ENCODE data around the gene HSPG2. TPM values are rescaled to one million over a fixed set of nuclear protein-coding genes. Genes with fewer than 3 reads are reported as not detected.

Gene HSPG2
- total and polyA plus RNA-seq, 12 donors = 38.7 to 558 (median 273) TPM

- peak overlapping the region; percentile 1 to 97 (median 84) for H3K27ac ChIP-seq
- peak in 2 of 7 donors; percentile 35 to 59 for DNase-seq
- H3K9me3 ChIP-seq (replicated peaks in 1 of 3) = no peaks in the 10 kb centered on the region
- H3K27me3 ChIP-seq = no peaks in the 10 kb centered on the region
- intact Hi-C loops (cut with DNase I) = no loop called here
- no peaks in the 10 kb centered on the region for H3K36me3 ChIP-seq (replicated peaks in 1 of 2)
- no peak for TF ChIP-seq POLR2A (IDR thresholded peaks at IDR 0.05)
- no peak for TF ChIP-seq CTCF (IDR thresholded peaks at IDR 0.05)
- peaks cover 62 to 92% of the 10 kb centered on the region in 2 donors for H3K4me1 ChIP-seq (replicated peaks in 1 of 2)
- no peak overlapping the region for H3K4me3 ChIP-seq
- WGBS, 4 donors = 29 to 60% (median 53%) methylated on average over 9 to 12 of the region's 12 CpGs
Observed at GRCh38 chr1:21927533-21928237, 9.4 kb downstream of the HSPG2 start.

- Histone ChIP-seq H3K4me3 (no peak overlapping the region), H3K27ac (peak overlapping the region; percentile 1 to 97 (median 84)), H3K4me1 (replicated peaks in 1 of 2) (peaks cover 54 to 90% of the 10 kb centered on the region in 2 donors), H3K36me3 (replicated peaks in 1 of 2) (no peaks in the 10 kb centered on the region), H3K27me3 (no peaks in the 10 kb centered on the region), H3K9me3 (replicated peaks in 1 of 3) (no peaks in the 10 kb centered on the region)
- DNase-seq = peak in 2 of 7 donors; percentile 40 to 64
- WGBS, 4 donors = 26 to 42% (median 31%) methylated on average over 6 to 11 of the region's 11 CpGs
- TF ChIP-seq CTCF (IDR thresholded peaks at IDR 0.05) = no peak
- TF ChIP-seq POLR2A (IDR thresholded peaks at IDR 0.05) = no peak
- intact Hi-C loops (cut with DNase I) = no loop called here
Observed at GRCh38 chr1:21926814-21927532, 10.1 kb downstream of the HSPG2 start.

DNA sequence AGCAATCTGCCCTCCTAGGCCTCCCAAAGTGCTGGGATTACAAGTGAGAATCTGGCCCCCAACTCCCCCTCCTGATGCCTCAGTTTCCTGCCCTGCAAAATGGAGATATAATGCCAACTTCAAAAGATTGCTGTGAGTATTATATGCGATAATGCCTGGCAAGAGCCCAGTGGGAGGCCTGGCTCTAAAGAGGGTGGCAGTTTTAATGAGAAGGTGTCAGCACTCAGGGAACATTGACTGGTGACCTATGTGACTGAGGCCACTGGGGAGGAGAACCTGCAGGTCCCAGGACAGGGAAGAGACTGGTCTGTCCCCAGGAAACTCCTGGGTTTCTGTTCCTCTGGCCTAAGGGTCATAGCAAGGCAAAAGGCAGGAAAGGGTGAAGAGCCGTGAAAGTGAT, 11.0 kb downstream of the HSPG2 start:
- intact Hi-C loops (cut with DNase I) = no loop called here
- Histone ChIP-seq H3K36me3 (replicated peaks in 1 of 2) (no peaks in the 10 kb centered on the region), H3K9me3 (replicated peaks in 1 of 3) (no peaks in the 10 kb centered on the region), H3K27me3 (no peaks in the 10 kb centered on the region), H3K4me1 (replicated peaks in 1 of 2) (peaks cover 51 to 90% of the 10 kb centered on the region in 2 donors), H3K4me3 (no peak overlapping the region), H3K27ac (peak overlapping the region; percentile 7 to 97 (median 84))
- TF ChIP-seq CTCF (IDR thresholded peaks at IDR 0.05) = no peak
- TF ChIP-seq POLR2A (IDR thresholded peaks at IDR 0.05) = no peak
- peak in 1 of 7 donors; percentile 13 for DNase-seq
- 72 to 81% (median 75%) methylated on average over 2 of the region's 2 CpGs for WGBS, 4 donors

DNA sequence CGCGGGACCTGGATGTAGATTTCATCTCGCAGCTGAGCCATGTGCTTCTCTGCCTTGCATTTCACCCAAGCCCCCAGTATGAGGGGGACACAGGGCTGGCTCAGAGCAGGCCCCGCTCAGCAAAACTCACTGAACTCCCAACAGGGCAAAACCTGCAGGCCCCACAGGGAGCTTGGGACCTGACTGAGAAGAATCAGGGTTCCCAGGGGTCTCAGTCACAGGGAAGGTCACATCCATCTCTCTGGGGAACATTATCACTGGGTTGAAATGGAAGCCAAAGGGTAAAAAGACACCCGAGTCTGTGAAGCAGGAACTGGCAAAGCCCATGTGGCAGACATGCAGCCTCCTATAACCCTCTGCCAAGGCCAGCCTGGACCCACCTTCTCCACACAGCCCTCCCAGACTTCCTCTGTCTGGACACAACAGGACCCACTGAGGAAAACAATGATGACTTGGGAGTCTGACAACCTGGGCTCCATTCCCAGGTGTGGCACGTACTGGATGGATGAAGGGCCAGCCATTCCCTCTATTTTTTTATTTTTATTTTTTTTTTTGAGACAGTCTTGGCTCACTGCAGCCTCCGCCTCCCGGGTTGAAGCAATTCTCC, 11.7 kb downstream of the HSPG2 start:
- no peak overlapping the region for H3K4me3 ChIP-seq
- no peak for DNase-seq
- no peaks in the 10 kb centered on the region for H3K27me3 ChIP-seq
- WGBS, 4 donors = 62 to 72% (median 68%) methylated on average over 6 to 8 of the region's 8 CpGs
- H3K4me1 ChIP-seq (replicated peaks in 1 of 2) = peaks cover 51 to 90% of the 10 kb centered on the region in 2 donors
- H3K9me3 ChIP-seq (replicated peaks in 1 of 3) = no peaks in the 10 kb centered on the region
- peak overlapping the region in 4 of 5 donors; percentile 41 to 97 (median 90) for H3K27ac ChIP-seq
- H3K36me3 ChIP-seq (replicated peaks in 1 of 2) = no peaks in the 10 kb centered on the region
- no peak for TF ChIP-seq CTCF (IDR thresholded peaks at IDR 0.05)
- intact Hi-C loops (cut with DNase I) = no loop called here
